Panc1 (cell line): ENCODE data around the gene FOXO1. TPM values are rescaled to one million over a fixed set of nuclear protein-coding genes. Genes with fewer than 3 reads are reported as not detected.

Source experiments
- ATAC-seq: fragments of 200-7000 bp; cut with Tn5 transposase; 2 replicates; pipeline ENCODE4 v1.9.1; 2020; ENCODE audit warnings: mild to moderate bottlenecking, moderate library complexity
- BruUV-seq: library from RNA; stranded (reverse); fragments of 400-500 nt; replicated peaks from 2 replicates; lab custom pipeline; 2021; lab: Mats Ljungman, UMichigan
- CTCF ChIA-PET: fragments of 300-600 bp; sonication (Branson Sonifier 250); formaldehyde crosslinking; loops from one replicate; lab custom pipeline; 2022; ENCODE audit warnings: antibody characterized with exemption; lab: Charles Lee
- POLR2A ChIA-PET: fragments of 300-600 bp; sonication (Branson Sonifier 250); formaldehyde crosslinking; loops from one replicate; lab custom pipeline; 2022; ENCODE audit warnings: antibody characterized with exemption; lab: Charles Lee
- DNase-seq: peaks from one replicate; pipeline ENCODE4 v3.0.0-alpha.2; 2010; ENCODE audit warnings: low read depth, low spot score
- H3K27ac ChIP-seq: 2 replicates; pipeline ENCODE4 v1.5.1; 2011; ENCODE audit warnings: mild to moderate bottlenecking, low read length, inconsistent platforms
- H3K27me3 ChIP-seq: fragments of 200-500 bp; sonication (Bioruptor generic); 2 replicates; pipeline ENCODE4 v1.6.0; 2014; ENCODE audit warnings: low read length, inconsistent platforms; ENCODE audit not compliant: control insufficient read depth, insufficient read depth
- H3K36me3 ChIP-seq: fragments of 200-500 bp; sonication (Bioruptor generic); 2 replicates; pipeline ENCODE4 v1.5.1; 2014; ENCODE audit warnings: inconsistent platforms, mild to moderate bottlenecking, low read length, moderate library complexity; ENCODE audit not compliant: control insufficient read depth, insufficient read depth
- H3K4me1 ChIP-seq: 2 replicates; pipeline ENCODE4 v1.5.1; 2011; ENCODE audit warnings: inconsistent platforms, mild to moderate bottlenecking, low read length, moderate library complexity; ENCODE audit not compliant: control insufficient read depth, insufficient read depth
- H3K4me3 ChIP-seq, 2 experiments: 2 replicates each; pipeline ENCODE4 v1.5.1; 2011 to 2012; ENCODE audit warnings: low read depth in 2 of 2, low read length in 2 of 2, mild to moderate bottlenecking in 2 of 2, inconsistent platforms in 1 of 2, moderate library complexity in 1 of 2
- H3K9me3 ChIP-seq: fragments of 200-500 bp; sonication (Bioruptor generic); 2 replicates; pipeline ENCODE4 v1.5.1; 2014; ENCODE audit warnings: low read depth, mild to moderate bottlenecking, inconsistent platforms, low read length, moderate library complexity; ENCODE audit not compliant: control insufficient read depth, insufficient read depth
- CTCF ChIP-seq: fragments of 450-650 bp; IDR thresholded peaks from 2 replicates; pipeline ENCODE4 v1.5.1; 2017; ENCODE audit warnings: mild to moderate bottlenecking
- POLR2AphosphoS5 ChIP-seq: IDR thresholded peaks from 2 replicates; pipeline ENCODE4 v1.6.1; 2012; ENCODE audit warnings: mild to moderate bottlenecking, low read depth, low read length, moderate library complexity
- REST ChIP-seq, 2 experiments: IDR thresholded peaks; 2 replicates each; pipeline ENCODE4 v1.6.1; 2011 to 2012; ENCODE audit warnings: low read depth in 2 of 2, control low read depth in 1 of 2, low read length in 1 of 2, mild to moderate bottlenecking in 1 of 2, moderate library complexity in 1 of 2; ENCODE audit not compliant: insufficient read depth in 1 of 2
- SIN3A ChIP-seq: IDR thresholded peaks from 2 replicates; pipeline ENCODE4 v1.6.1; 2012; ENCODE audit warnings: low read depth, mild to moderate bottlenecking, low read length, moderate library complexity, borderline replicate concordance; ENCODE audit not compliant: insufficient read depth
- TCF7L2 ChIP-seq: IDR thresholded peaks from 2 replicates; pipeline ENCODE4 v1.6.1; 2011; ENCODE audit warnings: mild to moderate bottlenecking, low read depth, low read length, inconsistent platforms
- in situ Hi-C: cut with HindIII; loops from 2 replicates; pipeline ENCODE4 v1.10.0; 2016; ENCODE audit warnings: low sequenced_read_pairs, low pct_unique_long_range_greater_than_20kb
- intact Hi-C: fragments of 100-400 bp; cut with micrococcal nuclease; formaldehyde crosslinking; loops from one replicate; pipeline ENCODE4 v1.10.0; 2022; ENCODE audit not compliant: unreplicated experiment
- total RNA-seq: library from RNA; stranded (reverse); gene quantifications from one replicate; pipeline ENCODE4 v1.2.1, GENCODE V29; 2021; ENCODE audit not compliant: unreplicated experiment

FOXO1 gene
- total RNA-seq, 1 experiment from 2014 or later, result 2.1 TPM

- no peak for DNase-seq
- BruUV-seq, result no TSS peak
- Histone ChIP-seq H3K9me3 (no peaks in the 10 kb centered on the region), H3K27ac (no peak overlapping the region), H3K36me3 (no peaks in the 10 kb centered on the region), H3K4me3 (no peak overlapping the region), H3K27me3 (no peaks in the 10 kb centered on the region), H3K4me1 (no peaks in the 10 kb centered on the region)
- intact Hi-C loops (loop anchor here (5.0 kb wide), 2 partner anchors 613 to 998 kb away; no protein-coding TSS in a partner anchor), in situ Hi-C loops (no loop called here)
- TF ChIP-seq TCF7L2 (no peak), POLR2AphosphoS5 (no peak), CTCF (no peak), SIN3A (no peak), REST (IDR thresholded peaks at IDR 0.05; ENCODE audit: insufficient read depth in 1 of 2, low read depth in 2 of 2, low read length in 1 of 2) (no peak)
- no peak for ATAC-seq
- CTCF ChIA-PET, result no interaction called here
- POLR2A ChIA-PET, result no interaction called here
These were observed 14.3 kb upstream of the FOXO1 start for GRCh38 chr13:40680659-40681323.

- POLR2A ChIA-PET, result no interaction called here
These were observed 13.1 kb upstream of the FOXO1 start for GRCh38 chr13:40679480-40679985.

More at GRCh38 chr13:40679480-40679985, 13.1 kb upstream of the FOXO1 start:
- Histone ChIP-seq H3K27ac (no peak overlapping the region), H3K9me3 (no peaks in the 10 kb centered on the region), H3K4me3 (no peak overlapping the region), H3K4me1 (no peaks in the 10 kb centered on the region), H3K36me3 (no peaks in the 10 kb centered on the region), H3K27me3 (no peaks in the 10 kb centered on the region)
- TF ChIP-seq CTCF (no peak), TCF7L2 (no peak), POLR2AphosphoS5 (no peak), SIN3A (no peak), REST (IDR thresholded peaks at IDR 0.05; ENCODE audit: insufficient read depth in 1 of 2, low read depth in 2 of 2, low read length in 1 of 2) (no peak)
- no peak for DNase-seq
- in situ Hi-C loops, result no loop called here
- intact Hi-C loops, result no loop called here
- CTCF ChIA-PET, result no interaction called here
- no TSS peak for BruUV-seq
- no peak for ATAC-seq
